HG02642 (cell line): ENCODE data around the gene RNF32.
"Not testable (repeated sequence)": the region's sequence is repeated elsewhere in the genome, so short reads cannot be mapped to it uniquely, and the experiment has no call there.

Source experiments
- ATAC-seq: cut with Tn5 transposase; IDR thresholded peaks from one replicate; pipeline ENCODE4 v1.9.1; 2021; ENCODE audit warnings: mild to moderate bottlenecking; ENCODE audit not compliant: unreplicated experiment, poor library complexity

RNF32 gene

DNA sequence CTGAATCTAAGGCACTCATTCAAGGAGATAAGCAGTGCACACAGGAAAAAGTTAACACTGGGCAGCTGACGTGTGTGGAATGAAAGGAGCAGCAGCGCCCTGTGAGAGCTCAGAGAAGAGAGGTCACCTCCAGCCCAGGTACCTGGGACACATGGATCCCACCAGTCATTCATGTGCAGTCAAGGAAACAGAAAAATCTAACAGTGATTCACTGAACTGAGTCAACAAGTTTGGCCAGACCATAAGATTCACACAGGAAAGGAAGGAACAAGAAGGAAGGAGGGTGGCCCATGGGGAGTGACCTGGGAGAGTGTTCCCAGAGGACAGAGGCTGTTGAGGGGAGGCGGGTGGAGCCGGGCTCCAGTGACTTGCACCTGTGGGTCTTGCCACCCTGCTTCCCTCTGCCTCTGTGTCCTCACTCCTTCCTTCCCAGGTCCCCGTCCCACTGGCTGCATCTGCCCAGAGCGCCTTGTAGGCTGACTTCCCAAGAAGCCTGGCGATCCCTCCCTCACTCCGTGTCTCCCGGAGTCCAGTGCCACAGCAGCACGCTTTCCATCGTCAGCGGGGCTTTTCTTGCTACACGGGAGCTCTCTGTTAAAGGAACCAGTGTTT is 27.7 kb downstream of the RNF32 start:
- no peak for ATAC-seq

DNA sequence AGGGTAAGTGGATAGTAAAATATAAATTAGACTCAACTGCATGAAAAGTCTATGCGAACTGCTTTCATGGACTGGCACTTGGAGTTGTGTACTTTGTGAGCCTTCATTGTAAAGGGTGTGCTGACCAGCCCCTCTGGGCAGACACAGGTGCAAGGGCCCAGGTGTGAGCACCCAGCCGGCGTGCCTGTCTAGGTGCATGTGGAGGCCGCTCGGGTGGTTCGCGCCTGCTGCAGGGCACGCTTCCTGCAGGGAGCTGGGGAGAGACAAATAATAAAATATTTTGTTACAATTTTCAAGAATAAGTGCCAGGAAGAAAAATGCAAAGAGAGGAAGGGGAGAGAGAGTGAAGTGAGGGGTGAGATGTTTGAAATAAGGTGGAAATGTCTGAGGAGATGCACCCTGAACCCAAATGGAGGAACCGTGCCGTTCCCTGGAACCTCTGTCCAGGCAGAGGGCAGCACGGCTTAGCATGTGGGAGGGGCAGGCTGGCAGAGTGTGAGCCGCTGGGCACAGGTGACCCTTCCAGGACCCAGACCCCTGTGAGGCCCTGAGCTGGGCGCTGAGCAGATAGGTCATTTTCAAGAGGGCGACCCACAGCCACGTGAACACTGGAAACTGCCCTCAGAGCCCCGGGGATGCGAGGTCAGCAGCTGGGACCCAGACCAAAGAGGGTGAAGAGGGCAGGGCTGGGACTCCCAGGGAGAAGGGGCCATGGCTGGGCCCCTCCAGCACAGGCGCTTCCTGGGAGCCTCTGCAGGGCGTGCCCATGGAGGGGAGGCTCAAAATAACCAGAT is 28.7 kb downstream of the RNF32 start:
- no peak for ATAC-seq

DNA sequence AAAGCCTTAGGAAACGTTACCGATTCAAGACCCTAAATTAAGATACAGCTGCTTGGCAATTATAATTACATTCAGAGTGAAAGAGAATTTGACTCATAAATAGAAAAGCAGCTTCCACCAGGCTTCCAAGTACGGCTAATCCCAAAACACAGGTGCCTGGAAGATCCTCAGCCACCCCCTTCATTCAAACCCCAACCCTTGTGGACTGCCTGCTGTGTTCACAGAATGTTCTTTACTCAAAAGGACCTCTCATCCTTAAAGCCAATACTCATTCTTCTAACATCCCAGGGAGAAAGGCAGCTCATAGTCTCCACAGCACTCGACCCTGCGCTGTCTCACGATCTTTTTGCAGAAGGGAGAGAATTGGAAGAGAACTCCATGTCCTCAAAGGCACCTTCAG is 32.9 kb downstream of the RNF32 start:
- ATAC-seq, result no peak

DNA sequence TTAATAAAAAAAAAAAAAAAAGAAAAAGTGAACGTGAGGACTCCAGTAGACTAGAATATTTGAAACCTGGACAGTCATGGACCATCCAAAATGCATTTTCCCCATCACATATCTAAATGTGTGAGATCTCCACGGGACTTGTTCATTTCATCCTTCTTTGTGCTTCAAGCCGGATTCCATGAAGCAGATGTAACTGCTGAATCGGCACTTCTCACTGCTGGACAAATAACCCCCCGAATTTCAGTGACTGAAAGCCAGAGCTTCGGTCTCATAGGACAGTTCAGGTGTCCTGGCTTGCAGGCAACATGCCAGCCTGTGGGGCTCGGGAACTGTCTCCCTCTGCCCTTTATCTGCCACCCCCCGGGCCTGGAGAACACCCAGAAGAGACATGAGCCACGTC is 33.3 kb downstream of the RNF32 start:
- no peak for ATAC-seq

DNA sequence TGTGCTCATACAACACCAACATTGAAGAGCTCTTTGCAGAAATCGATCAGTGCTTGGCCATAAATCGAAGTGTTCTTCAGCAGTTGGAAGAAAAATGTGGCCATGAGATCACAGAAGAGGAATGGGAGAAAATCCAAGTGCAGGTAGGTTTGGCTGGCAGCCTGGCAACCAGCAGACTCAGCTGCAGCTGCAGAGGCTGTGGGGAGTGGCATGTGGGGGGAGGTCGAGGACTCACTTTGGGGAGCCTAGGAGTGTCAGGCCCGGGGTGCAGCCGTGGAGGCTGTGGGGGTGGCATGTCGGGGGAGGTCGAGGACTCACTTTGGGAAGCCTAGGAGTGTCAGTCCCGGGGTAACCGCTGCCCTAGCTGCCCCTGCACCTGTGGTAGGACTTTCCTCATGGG is 35.1 kb downstream of the RNF32 start:
- ATAC-seq, result no peak

DNA sequence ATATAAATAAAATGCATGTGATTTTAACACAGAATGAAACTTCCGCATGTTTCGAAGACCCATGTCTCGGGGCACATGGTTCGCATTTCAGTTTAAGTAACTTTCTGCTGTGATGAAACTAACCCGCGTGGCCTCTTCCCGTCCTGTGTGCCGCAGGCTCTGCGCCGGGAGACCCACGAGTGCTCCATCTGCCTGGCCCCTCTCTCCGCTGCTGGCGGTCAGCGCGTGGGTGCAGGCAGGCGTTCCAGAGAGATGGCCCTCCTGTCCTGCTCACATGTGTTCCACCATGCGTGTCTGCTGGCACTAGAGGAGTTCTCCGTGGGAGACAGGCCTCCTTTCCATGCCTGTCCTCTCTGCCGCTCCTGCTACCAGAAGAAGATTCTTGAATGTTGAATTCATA is 35.7 kb downstream of the RNF32 start:
- ATAC-seq, result no peak

DNA sequence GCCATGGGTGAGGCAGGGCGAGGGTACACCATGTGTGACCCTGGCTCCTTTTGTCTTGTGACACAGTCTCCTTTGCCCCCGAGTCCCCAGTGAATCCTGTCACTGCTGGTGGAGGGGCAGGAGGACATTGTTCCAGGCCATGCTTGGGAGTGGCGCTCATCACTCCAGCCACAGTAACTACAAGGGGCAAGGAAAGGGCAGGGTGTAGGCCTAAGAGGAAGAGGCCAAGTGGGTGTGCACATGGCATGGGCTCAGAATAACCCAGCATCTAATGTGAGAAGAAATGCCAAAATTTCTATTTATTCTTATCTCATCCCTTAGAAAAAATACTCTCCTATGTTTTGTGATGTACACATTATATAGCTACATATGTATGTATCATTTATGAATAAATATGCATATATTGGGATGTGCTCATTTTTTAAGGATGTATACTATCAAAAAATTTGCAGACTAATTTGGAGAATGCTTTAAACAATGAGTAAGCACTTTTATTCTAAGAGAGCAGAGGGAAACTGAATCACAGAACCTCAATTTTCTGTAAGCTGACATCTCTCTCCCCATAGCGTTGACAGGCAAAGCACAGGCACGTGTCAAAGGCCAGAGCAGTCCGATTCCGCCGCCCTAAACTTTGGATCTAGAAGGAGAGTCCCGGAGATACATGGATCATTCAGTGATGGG is 36.9 kb downstream of the RNF32 start:
- ATAC-seq, result no peak

DNA sequence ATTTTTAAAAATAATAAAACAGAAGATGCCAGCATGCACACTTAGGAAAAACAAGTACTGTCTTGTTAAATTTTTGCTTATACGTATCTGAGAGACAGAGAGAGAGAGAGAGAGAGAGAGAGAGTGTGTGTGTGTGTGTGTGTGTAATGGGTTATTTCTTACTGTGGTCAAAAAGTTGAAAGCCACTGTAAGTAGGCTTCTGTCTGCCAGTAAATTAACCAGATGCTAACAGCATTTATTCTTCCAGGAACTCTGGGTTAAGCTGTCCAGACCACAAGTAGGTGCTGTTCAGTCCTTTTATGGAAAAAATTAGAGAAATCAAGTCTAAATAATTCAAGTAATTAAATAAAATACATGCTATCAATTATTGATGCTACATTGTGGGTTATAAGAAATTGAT is 39.7 kb downstream of the RNF32 start:
- ATAC-seq, result no peak

DNA sequence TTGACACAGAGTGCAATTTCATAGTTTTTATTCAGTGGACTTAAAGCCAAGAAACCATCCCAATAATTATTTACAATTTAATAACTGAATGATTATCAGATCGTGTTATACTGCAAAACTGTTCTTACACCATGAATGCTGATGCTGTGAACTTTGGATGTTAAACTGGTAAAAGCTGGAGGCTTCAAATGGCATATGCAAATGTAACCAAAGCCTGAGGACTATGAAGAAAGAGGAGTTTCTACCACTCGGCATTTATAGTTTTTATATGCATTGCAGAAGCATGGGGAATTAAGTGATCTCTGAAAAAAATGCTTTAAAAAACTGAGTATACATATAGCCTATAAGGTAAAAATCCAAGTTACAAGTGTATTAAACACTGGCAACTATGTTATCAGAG is 42.4 kb downstream of the RNF32 start:
- ATAC-seq, result no peak

DNA sequence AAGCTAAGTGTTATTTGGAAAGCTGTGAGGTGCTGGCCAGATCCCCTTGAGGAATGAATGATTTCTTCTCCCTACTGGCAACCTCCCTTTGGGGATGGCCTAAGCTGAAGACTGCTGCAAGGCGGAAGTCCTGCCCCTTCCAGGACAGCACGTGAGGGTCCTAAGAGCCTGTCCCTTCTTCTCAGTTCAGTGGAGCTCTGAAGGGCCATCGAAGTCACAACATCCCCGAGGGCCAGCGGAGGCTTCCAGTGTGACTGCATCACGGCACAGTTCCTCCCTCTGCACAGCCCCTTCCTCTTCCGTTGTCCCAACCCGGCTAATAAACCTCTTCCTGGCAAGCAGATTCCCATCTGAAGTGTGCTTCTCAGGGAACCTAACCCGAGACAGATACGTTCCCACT is 43.7 kb downstream of the RNF32 start:
- no peak for ATAC-seq

DNA sequence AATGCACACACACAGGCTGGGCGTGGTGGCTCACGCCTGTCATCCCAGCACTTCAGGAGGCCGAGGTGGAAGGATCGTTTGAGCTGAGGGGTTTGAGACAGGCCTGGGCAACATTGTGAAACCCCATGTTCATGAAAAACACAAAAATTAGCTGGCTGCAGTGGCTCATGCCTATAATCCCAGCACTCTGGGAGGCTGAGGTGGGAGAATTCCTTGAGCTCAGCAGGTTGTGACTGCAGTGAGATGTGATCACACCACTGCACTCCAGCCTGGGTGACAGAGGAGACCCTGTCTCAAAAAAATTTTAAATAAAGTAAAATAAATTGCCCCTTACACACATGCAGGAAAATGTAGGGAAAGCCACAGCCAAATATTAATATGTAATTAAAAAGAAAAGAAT is 44.1 kb downstream of the RNF32 start:
- no peak for ATAC-seq

DNA sequence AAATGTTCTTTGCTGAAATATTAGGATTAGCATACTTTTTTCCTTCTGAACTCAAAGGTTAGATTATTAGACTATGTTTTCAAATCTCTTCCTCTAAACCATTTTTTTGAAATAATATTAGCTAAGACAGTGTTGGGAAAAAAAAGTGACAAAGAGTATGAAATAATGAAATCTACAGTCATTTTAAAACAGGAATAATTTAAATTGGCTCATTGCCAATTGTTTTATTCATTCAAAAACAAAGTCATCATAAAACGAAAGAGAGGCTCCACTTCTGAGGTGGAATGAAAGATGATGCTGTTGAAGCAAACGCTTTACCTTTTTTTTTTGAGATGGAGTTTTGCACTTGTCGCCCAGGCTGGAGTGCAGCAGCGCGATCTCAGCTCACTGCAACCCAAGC is 51.2 kb downstream of the RNF32 start:
- no peak for ATAC-seq

DNA sequence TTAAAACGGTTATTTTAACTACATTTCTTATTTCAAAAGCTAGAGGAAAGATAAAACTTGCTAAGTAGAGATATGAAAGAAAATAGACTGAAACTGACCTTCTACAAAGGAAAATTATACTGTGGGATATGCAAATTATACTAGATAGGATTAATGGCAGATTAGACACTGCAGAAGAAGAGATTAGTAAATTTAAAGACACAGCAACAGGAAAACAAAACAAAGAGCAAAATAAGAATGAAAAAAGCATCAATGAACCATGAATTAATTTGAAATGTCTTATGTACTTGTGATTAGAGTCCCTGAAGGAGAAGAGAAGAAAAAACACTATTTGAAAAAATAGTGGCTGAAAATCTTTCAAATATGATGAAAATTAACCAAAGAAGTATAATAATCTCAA is 52.3 kb downstream of the RNF32 start:
- no peak for ATAC-seq

DNA sequence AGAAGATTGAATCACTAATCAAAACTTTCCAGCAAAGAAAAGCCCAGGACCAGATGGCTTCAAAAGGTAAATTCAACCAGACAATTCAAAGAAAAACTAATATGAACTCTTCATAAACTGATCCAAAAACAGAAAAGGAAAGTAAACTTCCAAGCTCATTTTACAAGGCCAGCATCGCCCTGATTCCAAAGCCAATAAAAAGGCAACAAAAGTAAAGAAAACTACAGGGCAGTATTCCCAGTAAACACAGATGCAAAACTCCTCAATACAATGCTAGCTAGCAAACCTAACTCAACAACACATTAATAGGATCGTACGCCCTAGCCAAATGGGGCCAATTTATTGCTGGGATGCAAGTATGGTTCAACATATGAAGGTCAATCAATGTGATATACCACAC is 53.1 kb downstream of the RNF32 start:
- no peak for ATAC-seq

DNA sequence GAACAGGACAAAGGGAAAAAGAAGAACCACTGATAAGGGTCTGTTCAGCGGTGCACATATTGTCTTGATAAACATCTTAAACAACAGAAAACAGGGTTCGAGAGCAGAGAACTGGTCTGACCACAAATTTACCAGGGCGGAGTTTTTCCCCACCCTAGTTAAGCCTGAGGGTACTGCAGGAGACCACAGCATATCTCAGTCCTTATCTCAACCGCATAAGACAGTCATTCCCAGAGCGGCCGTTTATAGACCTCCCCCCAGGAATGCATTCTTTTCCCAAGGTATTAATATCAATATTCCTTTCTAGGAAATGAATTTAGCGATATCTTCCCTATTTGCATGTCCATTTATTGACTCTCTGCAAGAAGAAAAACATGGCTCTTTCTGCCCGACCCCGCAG is 56.7 kb downstream of the RNF32 start:
- not testable (repeated sequence) for ATAC-seq

DNA sequence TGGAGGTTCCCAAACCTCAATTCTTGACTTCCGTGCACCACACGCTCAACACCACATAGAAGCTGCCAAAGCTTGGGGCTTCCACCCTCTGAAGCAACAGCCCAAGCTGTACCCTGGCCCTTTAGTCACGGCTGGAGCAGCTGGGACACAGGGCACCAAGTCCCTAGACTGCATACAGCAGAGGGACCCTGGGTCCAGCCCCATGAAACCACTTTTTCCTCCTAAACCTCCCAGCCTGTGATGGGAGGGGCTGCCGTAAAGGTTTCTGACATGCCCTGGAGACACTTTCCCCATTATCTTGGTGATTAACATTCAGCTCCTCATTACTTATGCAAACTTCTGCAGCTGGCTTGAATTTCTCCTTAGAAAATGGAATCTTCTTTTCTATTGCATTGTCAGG is 57.9 kb downstream of the RNF32 start:
- not testable (repeated sequence) for ATAC-seq

DNA sequence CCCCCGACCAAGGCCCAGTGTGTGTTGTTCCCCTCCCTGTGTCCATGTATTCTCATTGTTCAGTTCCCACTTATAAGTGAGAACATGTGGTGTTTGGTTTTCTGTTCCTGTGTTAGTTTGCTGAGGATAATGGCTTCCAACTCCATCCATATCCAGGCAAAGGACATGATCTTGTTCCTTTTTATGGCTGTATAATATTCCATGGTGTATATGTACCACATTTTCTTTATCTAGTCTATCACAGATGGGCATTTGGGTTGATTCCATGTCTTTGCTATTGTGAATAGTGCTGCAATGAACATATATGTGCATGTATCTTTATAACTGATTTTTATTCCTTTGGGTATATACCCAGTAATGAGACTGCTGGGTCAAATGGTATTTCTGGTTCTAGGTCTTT is 61.2 kb downstream of the RNF32 start:
- ATAC-seq, result not testable (repeated sequence)

DNA sequence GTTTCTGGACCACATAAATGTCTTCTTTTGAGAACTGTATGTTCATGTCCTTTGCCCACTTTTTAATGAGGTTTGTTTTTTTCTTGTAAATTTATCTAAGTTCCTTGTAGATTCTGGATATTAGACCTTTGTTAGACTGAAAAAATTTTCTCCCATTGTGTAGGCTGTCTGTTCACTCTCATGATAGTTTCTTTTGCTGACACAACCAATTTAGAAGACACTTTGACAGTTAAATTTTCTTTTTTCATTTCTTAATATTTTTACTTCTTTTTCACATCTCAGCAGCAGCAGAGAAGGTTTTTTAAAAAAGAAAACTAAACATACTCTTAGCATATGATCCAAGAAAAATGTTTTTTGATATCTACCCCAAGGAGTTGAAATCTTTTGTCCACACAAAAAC is 61.8 kb downstream of the RNF32 start:
- no peak for ATAC-seq

DNA sequence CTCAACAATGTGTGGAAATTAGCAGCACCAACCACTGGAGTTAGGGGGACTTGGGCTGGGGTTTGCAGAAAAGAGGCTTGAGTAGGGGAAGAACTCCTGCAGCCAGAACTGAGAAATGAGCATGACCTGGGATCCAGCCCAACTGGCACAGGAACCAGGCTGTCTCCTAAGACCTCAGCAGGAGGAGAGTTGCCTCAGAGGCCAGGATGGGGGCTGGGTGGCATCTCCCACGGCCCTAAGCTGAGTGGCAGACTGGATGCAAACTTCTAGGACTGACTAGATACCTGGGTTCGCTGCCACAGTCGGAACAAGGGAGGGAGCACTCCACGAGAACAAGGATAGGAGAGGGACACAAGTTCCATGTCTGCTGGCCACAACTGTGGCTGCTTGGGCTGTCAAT is 62.6 kb downstream of the RNF32 start:
- no peak for ATAC-seq

DNA sequence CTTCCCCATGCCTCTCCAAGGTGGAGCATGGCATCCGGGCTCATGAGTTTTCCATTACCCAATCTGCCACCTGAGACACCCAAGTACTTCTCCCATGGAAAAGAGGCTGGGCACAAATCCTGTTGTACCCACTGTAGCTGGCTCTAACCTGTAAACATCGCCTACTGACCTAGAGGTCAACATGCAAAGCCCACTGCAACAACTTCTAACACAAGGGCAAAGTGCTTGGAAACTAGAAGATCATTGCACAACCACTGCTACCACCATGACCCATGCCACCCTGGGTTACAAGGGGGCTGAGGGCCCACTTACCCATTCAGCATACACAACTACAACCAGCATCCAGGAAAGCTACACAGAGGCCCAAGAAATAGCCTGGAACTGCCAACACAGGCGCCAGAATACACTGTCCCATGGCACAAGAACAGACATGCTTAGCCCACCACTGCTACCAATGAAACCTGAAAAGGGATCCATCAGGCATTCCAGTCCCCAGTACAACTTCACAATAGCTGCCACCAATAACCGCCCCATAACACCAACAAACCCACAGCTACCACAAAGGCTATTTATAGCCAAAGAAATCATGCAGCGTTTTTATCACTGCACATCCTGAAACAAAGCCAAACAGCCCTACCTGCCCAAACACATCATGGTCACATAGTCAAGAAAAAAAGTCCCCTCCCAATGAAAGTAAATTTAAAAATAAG is 63.4 kb downstream of the RNF32 start:
- ATAC-seq, result no peak
